ENCODE data around the gene SEL1L3. TPM values are rescaled to one million over a fixed set of nuclear protein-coding genes. Genes with fewer than 3 reads are reported as not detected.

The SEL1L3 gene
- total RNA-seq, 1 donor from 2014 or later = 123 TPM

GRCh38 chr4:25878676-25879075 is 15.9 kb upstream of the SEL1L3 start:
- H3K27me3 ChIP-seq (ENCODE audit: control insufficient read depth, insufficient read depth, low read length) = no peaks in the 10 kb centered on the region
- TF ChIP-seq CTCF (IDR thresholded peaks at IDR 0.05; ENCODE audit: insufficient read depth, low read length, poor library complexity, severe bottlenecking) = no peak
- H3K4me3 ChIP-seq (ENCODE audit: low read depth, low read length) = no peak overlapping the region
- H3K36me3 ChIP-seq (ENCODE audit: control insufficient read depth, insufficient read depth, low read length) = no peaks in the 10 kb centered on the region
- DNase-seq (ENCODE audit: low read depth) = no peak

GRCh38 chr4:25875281-25875745 is 12.5 kb upstream of the SEL1L3 start:
- no peak overlapping the region for H3K4me3 ChIP-seq (ENCODE audit: low read depth, low read length)
- H3K36me3 ChIP-seq (ENCODE audit: control insufficient read depth, insufficient read depth, low read length) = no peaks in the 10 kb centered on the region
- no peaks in the 10 kb centered on the region for H3K27me3 ChIP-seq (ENCODE audit: control insufficient read depth, insufficient read depth, low read length)
- DNase-seq (ENCODE audit: low read depth) = no peak
- TF ChIP-seq CTCF (IDR thresholded peaks at IDR 0.05; ENCODE audit: insufficient read depth, low read length, poor library complexity, severe bottlenecking) = no peak

GRCh38 chr4:25874655-25875054 is 11.9 kb upstream of the SEL1L3 start:
- Histone ChIP-seq H3K36me3 (ENCODE audit: control insufficient read depth, insufficient read depth, low read length) (no peaks in the 10 kb centered on the region), H3K27me3 (ENCODE audit: control insufficient read depth, insufficient read depth, low read length) (no peaks in the 10 kb centered on the region), H3K4me3 (ENCODE audit: low read depth, low read length) (no peak overlapping the region)
- TF ChIP-seq CTCF (IDR thresholded peaks at IDR 0.05; ENCODE audit: insufficient read depth, low read length, poor library complexity, severe bottlenecking) = no peak
- no peak for DNase-seq (ENCODE audit: low read depth)

GRCh38 chr4:25873632-25874129 is 10.9 kb upstream of the SEL1L3 start:
- Histone ChIP-seq H3K4me3 (ENCODE audit: low read depth, low read length) (no peak overlapping the region), H3K27me3 (ENCODE audit: control insufficient read depth, insufficient read depth, low read length) (no peaks in the 10 kb centered on the region), H3K36me3 (ENCODE audit: control insufficient read depth, insufficient read depth, low read length) (no peaks in the 10 kb centered on the region)
- no peak for DNase-seq (ENCODE audit: low read depth)
- TF ChIP-seq CTCF (IDR thresholded peaks at IDR 0.05; ENCODE audit: insufficient read depth, low read length, poor library complexity, severe bottlenecking) = no peak

GRCh38 chr4:25872851-25873631 is 10.3 kb upstream of the SEL1L3 start:
- Histone ChIP-seq H3K4me3 (ENCODE audit: low read depth, low read length) (no peak overlapping the region), H3K36me3 (ENCODE audit: control insufficient read depth, insufficient read depth, low read length) (no peaks in the 10 kb centered on the region), H3K27me3 (ENCODE audit: control insufficient read depth, insufficient read depth, low read length) (no peaks in the 10 kb centered on the region)
- TF ChIP-seq CTCF (IDR thresholded peaks at IDR 0.05; ENCODE audit: insufficient read depth, low read length, poor library complexity, severe bottlenecking) = no peak
- DNase-seq (ENCODE audit: low read depth) = no peak
